ENCODE results near the gene INSRR. TPM values are rescaled to one million over a fixed set of nuclear protein-coding genes. Genes with fewer than 3 reads are reported as not detected.

The INSRR gene
- total RNA-seq, 4 donors from 2014 or later, result not detected

GRCh38 chr1:156842618-156843300 lies 16.2 kb downstream of the INSRR start:
- Histone ChIP-seq H3K4me1 (peaks cover 6 to 8% of the 10 kb centered on the region in 2 donors), H3K4me3 (replicated peaks in 1 of 3) (no peak overlapping the region), H3K27me3 (peaks cover 15% of the 10 kb centered on the region), H3K27ac (no peak overlapping the region), H3K36me3 (no peaks in the 10 kb centered on the region), H3K9me3 (no peaks in the 10 kb centered on the region)
- intact Hi-C loops (cut with DNase I), result no loop called here
- DNase-seq, result no peak
- WGBS, 2 donors, result 75 to 91% methylated on average over 9 of the region's 9 CpGs
- TF ChIP-seq CTCF (IDR thresholded peaks at IDR 0.05), result no peak
- TF ChIP-seq POLR2A (IDR thresholded peaks at IDR 0.05), result no peak

GRCh38 chr1:156841295-156841855 lies 17.5 kb downstream of the INSRR start:
- 61 to 67% methylated on average over 13 to 16 of the region's 16 CpGs for WGBS, 2 donors
- H3K36me3 ChIP-seq, result no peaks in the 10 kb centered on the region
- H3K9me3 ChIP-seq, result no peaks in the 10 kb centered on the region
- TF ChIP-seq CTCF (IDR thresholded peaks at IDR 0.05), result no peak
- TF ChIP-seq POLR2A (IDR thresholded peaks at IDR 0.05), result no peak
- H3K4me3 ChIP-seq (replicated peaks in 1 of 3), result no peak overlapping the region
- no peak overlapping the region for H3K27ac ChIP-seq
- intact Hi-C loops (cut with DNase I), result no loop called here
- DNase-seq, result no peak
- H3K27me3 ChIP-seq, result peaks cover 15% of the 10 kb centered on the region
- peaks cover 6 to 8% of the 10 kb centered on the region in 2 donors for H3K4me1 ChIP-seq

GRCh38 chr1:156840898-156841279 lies 18.0 kb downstream of the INSRR start:
- no peak for TF ChIP-seq POLR2A (IDR thresholded peaks at IDR 0.05)
- no peak for TF ChIP-seq CTCF (IDR thresholded peaks at IDR 0.05)
- no peak for DNase-seq

GRCh38 chr1:156840186-156840897 lies 18.6 kb downstream of the INSRR start:
- Histone ChIP-seq H3K27me3 (peaks cover 9% of the 10 kb centered on the region), H3K4me1 (peaks cover 6 to 7% of the 10 kb centered on the region in 2 donors), H3K4me3 (replicated peaks in 1 of 3) (no peak overlapping the region), H3K36me3 (no peaks in the 10 kb centered on the region), H3K27ac (no peak overlapping the region), H3K9me3 (no peaks in the 10 kb centered on the region)
- TF ChIP-seq POLR2A (IDR thresholded peaks at IDR 0.05) (no peak), CTCF (IDR thresholded peaks at IDR 0.05) (no peak)
- WGBS, 2 donors, result 59 to 62% methylated on average over 7 to 8 of the region's 8 CpGs
- intact Hi-C loops (cut with DNase I), result no loop called here
- DNase-seq, result no peak

More at GRCh38 chr1:156840898-156841279, 18.0 kb downstream of the INSRR start:
- H3K9me3 ChIP-seq, result no peaks in the 10 kb centered on the region
- 47 to 59% methylated on average over 7 to 14 of the region's 14 CpGs for WGBS, 2 donors
- H3K27me3 ChIP-seq, result peaks cover 14% of the 10 kb centered on the region
- no peak overlapping the region for H3K4me3 ChIP-seq (replicated peaks in 1 of 3)
- peaks cover 6 to 8% of the 10 kb centered on the region in 2 donors for H3K4me1 ChIP-seq
- no peaks in the 10 kb centered on the region for H3K36me3 ChIP-seq
- no peak overlapping the region for H3K27ac ChIP-seq
- intact Hi-C loops (cut with DNase I), result no loop called here

Data from thyroid gland (tissue), 4 donors.